ENCODE measurements around the gene CACNG3. TPM values are rescaled to one million over a fixed set of nuclear protein-coding genes. Genes with fewer than 3 reads are reported as not detected.

CACNG3 gene
- total and polyA plus RNA-seq, 2 of the 4 experiments (the other 2 are of a cell fraction): not detected

GRCh38 chr16:24214992-24215391 is 41.1 kb upstream of the CACNG3 start:
- H2AK5ac ChIP-seq (ENCODE audit: low read depth, low read length): no peak overlapping the region
- no peak overlapping the region for H2AFZ ChIP-seq (replicated peaks; ENCODE audit: low read length, poor library complexity)
- ChIA-PET CTCF (no interaction called here), POLR2A (ENCODE audit: unreplicated experiment) (no interaction called here)
- no peak overlapping the region for H3K18ac ChIP-seq (ENCODE audit: low read depth, low read length)
- H4K91ac ChIP-seq (ENCODE audit: insufficient read depth, low read depth, low read length): no peak overlapping the region
- H3K4me3 ChIP-seq (ENCODE audit: insufficient read depth, low read depth, low read length): no peak overlapping the region
- DNase-seq: no peak
- no peak overlapping the region for H3K4ac ChIP-seq (ENCODE audit: low read depth, low read length)
- intact Hi-C loops (cut with micrococcal nuclease): no loop called here
- in situ Hi-C loops (cut with MboI; ENCODE audit: low sequenced_read_pairs): no loop called here
- no CpG with 5 or more reads among the region's 3 CpGs for WGBS, 2 experiments (ENCODE audit: extremely low coverage in 2 of 2, insufficient read length in 1 of 2)
- H3K27ac ChIP-seq (ENCODE audit: insufficient read depth, low read length): no peak overlapping the region
- H3K9ac ChIP-seq (ENCODE audit: low read depth, low read length): no peak overlapping the region
- H3K79me1 ChIP-seq (ENCODE audit: low read depth in 1 of 2, low read length in 2 of 2): no peaks in the 10 kb centered on the region
- H3K9me1 ChIP-seq (ENCODE audit: insufficient read depth, low read length): no peaks in the 10 kb centered on the region
- no peaks in the 10 kb centered on the region for H3K4me1 ChIP-seq (ENCODE audit: control insufficient read depth, insufficient read depth, low read length)
- H2BK20ac ChIP-seq (ENCODE audit: low read depth, low read length): no peak overlapping the region
- no peak overlapping the region for H4K8ac ChIP-seq (ENCODE audit: low read depth in 2 of 2, low read length in 2 of 2)
- no peaks in the 10 kb centered on the region for H3K27me3 ChIP-seq (ENCODE audit: control insufficient read depth, insufficient read depth, low read length)
- H3K9me3 ChIP-seq (ENCODE audit: control insufficient read depth, insufficient read depth, low read length): no peaks in the 10 kb centered on the region
- no peak overlapping the region for H3K56ac ChIP-seq (ENCODE audit: extremely low read depth, insufficient read depth, low read length)
- H3K4me2 ChIP-seq (ENCODE audit: low read depth, low read length): no peak overlapping the region
- dilution Hi-C loops (cut with HindIII; ENCODE audit: low sequenced_read_pairs, unreplicated experiment): no loop called here
- ATAC-seq (ENCODE audit: low read depth): no peak
- H2AK9ac ChIP-seq (replicated peaks; ENCODE audit: low read depth, low read length, poor library complexity): no peak overlapping the region
- no peaks in the 10 kb centered on the region for H4K20me1 ChIP-seq (ENCODE audit: insufficient read depth, low read length)
- BruUV-seq (replicated peaks): no TSS peak
- no peak overlapping the region for H2BK120ac ChIP-seq (ENCODE audit: low read depth, low read length)
- no peaks in the 10 kb centered on the region for H3K36me3 ChIP-seq (ENCODE audit: control insufficient read depth, insufficient read depth, low read length)
- H4K5ac ChIP-seq (ENCODE audit: low read depth, low read length): no peak overlapping the region
- no peak overlapping the region for H3K23ac ChIP-seq (ENCODE audit: low read depth, low read length)
- TF ChIP-seq BHLHE40 (IDR thresholded peaks at IDR 0.05; ENCODE audit: low read depth, low read length) (no peak), SMC3 (IDR thresholded peaks at IDR 0.05; ENCODE audit: low read depth, low read length) (no peak), CEBPB (IDR thresholded peaks at IDR 0.05; ENCODE audit: low read depth, low read length) (no peak), MXI1 (IDR thresholded peaks at IDR 0.05; ENCODE audit: borderline replicate concordance, low read depth, low read length) (no peak), MAFK (IDR thresholded peaks at IDR 0.05; ENCODE audit: low read depth, low read length) (no peak), NFE2L2 (IDR thresholded peaks at IDR 0.05; ENCODE audit: low read depth, low read length) (no peak), MAZ (IDR thresholded peaks at IDR 0.05; ENCODE audit: borderline replicate concordance, low read depth, low read length) (no peak), USF2 (IDR thresholded peaks at IDR 0.05; ENCODE audit: low read depth, low read length) (no peak), POLR2A (IDR thresholded peaks at IDR 0.05; ENCODE audit: low read depth, low read length) (no peak)
- H2BK5ac ChIP-seq (ENCODE audit: low read depth, low read length, poor library complexity, severe bottlenecking): no peak overlapping the region
- no peak overlapping the region for H2BK15ac ChIP-seq (ENCODE audit: low read depth, low read length)
- no peak overlapping the region for H3K14ac ChIP-seq (replicated peaks; ENCODE audit: low read depth, low read length)
